ENCODE data around the gene DOCK2.

DNA sequence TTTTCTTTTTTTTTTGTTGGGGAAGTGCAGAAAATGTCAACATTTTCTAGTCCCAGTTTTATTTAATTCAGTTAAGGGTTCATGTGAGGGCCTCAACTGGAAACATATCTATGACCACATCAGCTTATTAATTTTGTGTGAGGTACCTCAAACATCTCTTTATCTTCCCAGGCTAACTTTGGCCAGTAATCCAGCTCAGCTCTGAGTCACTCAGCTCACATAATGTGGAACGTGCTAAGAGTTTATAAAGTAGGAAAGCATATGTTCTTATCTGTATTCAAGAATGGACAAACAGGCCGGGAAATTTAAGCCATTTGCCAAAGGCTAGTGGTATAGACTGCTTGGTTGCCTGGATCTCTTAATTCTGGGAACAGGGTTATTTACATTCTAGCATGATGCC lies 224.9 kb downstream of the DOCK2 start:
- TF ChIP-seq, protein P1, sequence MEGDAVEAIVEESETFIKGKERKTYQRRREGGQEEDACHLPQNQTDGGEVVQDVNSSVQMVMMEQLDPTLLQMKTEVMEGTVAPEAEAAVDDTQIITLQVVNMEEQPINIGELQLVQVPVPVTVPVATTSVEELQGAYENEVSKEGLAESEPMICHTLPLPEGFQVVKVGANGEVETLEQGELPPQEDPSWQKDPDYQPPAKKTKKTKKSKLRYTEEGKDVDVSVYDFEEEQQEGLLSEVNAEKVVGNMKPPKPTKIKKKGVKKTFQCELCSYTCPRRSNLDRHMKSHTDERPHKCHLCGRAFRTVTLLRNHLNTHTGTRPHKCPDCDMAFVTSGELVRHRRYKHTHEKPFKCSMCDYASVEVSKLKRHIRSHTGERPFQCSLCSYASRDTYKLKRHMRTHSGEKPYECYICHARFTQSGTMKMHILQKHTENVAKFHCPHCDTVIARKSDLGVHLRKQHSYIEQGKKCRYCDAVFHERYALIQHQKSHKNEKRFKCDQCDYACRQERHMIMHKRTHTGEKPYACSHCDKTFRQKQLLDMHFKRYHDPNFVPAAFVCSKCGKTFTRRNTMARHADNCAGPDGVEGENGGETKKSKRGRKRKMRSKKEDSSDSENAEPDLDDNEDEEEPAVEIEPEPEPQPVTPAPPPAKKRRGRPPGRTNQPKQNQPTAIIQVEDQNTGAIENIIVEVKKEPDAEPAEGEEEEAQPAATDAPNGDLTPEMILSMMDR (IDR thresholded peaks at IDR 0.05), result no peak
- TF ChIP-seq POLR2A (IDR thresholded peaks at IDR 0.05) (no peak), POLR2AphosphoS5 (IDR thresholded peaks at IDR 0.05) (no peak)
